HG03175 (cell line): ENCODE results near the gene PLEKHM3.
"Not testable (repeated sequence)": the region's sequence is repeated elsewhere in the genome, so short reads cannot be mapped to it uniquely, and the experiment has no call there.

Experiments
- ATAC-seq: cut with Tn5 transposase; IDR thresholded peaks from one replicate; pipeline ENCODE4 v1.9.1; 2021; ENCODE audit warnings: mild to moderate bottlenecking, moderate library complexity; ENCODE audit not compliant: unreplicated experiment

Gene PLEKHM3

DNA sequence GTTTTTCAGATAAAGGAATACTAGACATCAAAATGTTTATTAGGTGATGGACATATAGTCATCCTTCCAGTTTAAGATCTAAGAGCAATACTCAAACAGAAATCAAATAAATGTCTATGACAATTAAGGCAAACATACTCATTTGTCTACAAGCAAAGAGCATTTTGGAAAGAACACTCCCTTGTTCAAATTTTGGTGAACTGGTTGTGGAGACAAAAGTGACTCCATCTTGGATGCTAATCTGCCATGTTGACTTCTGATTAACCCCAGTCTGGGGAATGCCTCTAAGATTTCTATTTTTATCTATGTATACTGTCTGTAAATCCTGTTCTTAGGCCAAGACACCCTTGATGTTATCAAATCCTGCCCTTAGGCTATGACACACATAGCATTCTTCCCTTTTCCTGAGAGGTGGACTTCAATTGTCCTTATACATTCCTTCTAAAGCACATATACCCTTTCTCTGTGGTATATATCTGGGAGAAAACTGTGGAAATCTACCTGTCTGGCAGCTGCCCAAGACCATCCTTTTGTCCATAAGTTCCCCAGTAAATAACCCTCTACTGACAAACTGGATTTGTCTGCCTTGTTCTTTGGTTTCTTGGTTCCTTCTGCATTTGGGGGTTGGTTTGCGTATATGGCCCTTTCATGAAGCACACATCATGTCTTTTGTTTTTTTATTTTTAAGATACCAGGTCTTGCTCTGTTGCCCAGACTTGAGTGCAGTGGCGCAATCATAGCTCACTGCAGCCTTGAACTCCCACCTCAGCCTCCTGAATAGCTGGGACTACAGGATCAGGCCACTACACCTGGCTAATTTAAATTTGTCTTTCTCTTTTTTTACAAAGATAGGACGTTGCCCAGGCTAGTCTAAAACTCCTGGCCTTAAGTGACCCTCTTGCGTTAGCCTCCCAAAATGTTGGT is 12.5 kb upstream of the PLEKHM3 start:
- no peak for ATAC-seq

GRCh38 chr2:208036357-208036756 is 11.0 kb upstream of the PLEKHM3 start:
- no peak for ATAC-seq

DNA sequence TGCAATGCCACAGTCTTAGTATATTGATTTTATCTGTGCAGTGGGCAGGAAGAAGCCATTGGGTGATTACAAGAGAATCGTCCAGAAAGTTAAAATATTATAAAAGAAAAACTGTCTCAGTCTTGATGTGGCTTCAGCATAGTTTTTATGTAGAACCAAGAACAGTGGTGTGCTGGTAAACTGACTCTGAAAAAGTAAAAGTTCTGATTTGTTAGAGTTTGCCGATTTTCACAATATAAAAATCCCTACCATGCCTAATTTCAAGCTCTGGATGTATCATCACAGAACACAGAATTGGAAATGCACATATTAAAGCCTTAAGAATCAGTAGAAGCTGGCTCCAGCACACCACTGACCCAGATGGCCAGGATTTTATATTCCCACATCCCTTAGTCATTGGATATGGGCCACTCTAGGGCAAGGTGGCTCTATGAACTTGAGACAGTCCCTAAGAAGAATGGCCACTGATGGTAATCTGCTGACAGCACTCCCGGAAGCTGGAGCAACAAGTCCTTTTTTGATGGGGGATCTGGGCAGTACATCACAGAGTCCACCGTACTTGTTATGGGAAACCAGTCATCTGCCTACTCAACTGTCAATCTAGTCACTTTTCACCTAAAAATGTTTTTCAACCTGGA is 9.3 kb upstream of the PLEKHM3 start:
- ATAC-seq: no peak

- ATAC-seq: peak; percentile 90
These were observed 8.6 kb upstream of the PLEKHM3 start for GRCh38 chr2:208033701-208034502.

DNA sequence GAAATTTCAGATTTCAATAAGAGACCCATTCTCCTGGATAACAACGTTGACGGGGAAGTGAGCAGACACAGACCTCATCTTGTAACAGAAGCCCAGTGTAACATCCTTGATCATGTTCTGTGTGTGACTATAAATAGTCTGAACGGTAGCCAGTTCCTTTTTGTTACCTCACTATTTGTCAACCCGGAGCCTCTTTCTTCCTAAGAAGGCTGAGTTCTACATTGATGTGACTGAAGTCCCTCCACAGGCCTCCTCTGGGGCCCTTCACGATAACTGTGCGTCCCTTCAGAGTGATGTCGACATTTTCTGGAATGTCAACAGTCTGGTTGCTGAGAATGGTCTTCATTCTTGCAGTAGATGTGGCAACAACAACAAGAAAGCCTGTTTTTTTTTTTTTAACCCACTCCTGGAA is 6.3 kb upstream of the PLEKHM3 start:
- no peak for ATAC-seq

DNA sequence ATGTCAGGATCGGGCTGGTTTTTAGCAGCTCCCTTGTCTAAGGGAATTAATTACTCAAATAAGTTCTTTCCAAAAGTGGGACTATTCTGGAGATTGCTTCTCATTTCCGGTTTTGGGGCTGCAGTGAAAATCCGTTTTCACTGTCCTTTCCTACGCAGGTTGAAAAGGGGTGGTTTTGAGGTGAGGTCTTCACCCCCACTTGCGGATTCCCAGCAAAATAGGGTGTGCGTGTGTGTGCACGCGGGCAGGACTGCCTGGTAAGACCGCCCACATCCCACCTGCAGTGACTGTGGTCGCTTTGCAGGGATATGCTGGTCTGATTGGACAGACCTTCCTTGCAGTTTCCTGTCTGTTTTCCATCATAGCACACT is 472 bp upstream of the PLEKHM3 start:
- peak; percentile 5 for ATAC-seq

DNA sequence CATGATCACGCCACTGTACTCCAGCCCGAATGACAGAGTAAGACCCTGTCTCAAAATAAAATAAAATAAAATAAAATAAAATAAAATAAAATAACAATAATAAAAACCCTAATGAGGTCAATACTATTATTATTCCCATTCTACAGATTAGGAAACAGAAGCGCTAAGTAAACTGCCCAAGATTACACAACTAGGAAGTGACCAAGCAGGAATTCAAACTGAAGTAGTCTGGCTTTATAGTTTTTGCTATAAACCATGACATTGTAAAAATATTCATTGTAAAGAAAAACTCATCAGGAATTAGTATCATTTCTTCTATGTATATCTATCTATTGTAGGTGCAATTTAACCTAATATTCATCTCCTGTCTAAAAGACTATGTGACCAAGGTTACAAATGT is 1.2 kb downstream of the PLEKHM3 start:
- ATAC-seq: no peak

- no peak for ATAC-seq
These were observed 5.1 kb downstream of the PLEKHM3 start for GRCh38 chr2:208020253-208020652.

- not testable (repeated sequence) for ATAC-seq
These were observed 7.1 kb downstream of the PLEKHM3 start for GRCh38 chr2:208018124-208018712.

DNA sequence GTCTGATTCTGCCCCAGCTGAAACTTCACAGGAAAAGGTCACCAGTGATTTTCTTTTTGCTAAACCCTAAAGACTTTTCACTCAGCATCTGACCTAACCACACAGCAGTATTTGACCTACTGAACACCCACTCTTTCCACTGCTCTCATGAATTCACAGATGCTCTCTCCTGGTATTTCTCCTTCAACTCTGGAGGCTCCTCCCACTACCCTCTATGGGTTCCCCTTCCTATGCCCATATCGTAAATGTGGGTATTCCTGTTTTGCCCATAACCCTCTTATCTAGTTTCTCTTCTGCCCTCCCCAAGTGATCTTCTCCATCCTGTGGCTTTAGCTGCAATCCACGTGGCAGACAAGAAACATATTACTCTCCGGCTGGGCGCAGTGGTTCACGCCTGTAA is 7.6 kb downstream of the PLEKHM3 start:
- ATAC-seq: no peak

DNA sequence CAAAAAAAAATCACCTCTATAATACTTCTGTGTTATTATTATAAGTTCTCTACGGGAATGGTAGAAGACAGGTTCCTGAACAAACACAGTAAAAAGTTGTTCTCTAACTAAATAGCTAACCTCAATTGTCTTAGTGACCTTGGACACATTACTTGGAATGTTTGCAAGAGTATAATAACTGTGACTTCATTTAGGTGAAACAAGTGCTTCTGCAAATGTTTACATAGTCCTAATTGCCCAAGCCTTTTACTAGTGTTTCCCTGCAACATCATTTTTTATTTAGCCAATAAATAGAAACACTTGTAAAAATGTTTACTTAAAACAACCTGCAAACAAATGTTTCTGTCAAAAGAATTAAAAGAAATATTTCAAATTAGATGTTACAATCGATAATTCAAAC is 9.9 kb downstream of the PLEKHM3 start:
- ATAC-seq: no peak

GRCh38 chr2:208013285-208014178 is 11.8 kb downstream of the PLEKHM3 start:
- no peak for ATAC-seq

DNA sequence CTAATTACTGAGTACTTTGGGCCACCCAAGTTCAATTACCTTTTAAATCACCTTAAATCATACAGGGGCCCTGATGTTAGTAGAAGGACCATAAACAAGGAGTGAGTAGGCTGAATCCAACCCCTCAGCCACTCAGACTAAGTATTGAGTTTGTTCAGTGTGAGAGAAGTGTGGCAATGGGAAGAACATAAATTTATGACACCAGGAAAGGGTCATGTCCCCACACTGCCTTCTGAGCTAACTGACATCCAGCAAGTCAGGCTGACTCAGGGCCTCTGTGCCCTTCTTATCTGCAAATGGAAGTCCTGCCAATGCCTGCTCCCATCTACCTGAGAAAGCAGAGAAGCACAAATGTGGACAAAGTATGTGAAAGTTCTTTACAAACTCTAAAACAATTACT is 12.9 kb downstream of the PLEKHM3 start:
- ATAC-seq: no peak

DNA sequence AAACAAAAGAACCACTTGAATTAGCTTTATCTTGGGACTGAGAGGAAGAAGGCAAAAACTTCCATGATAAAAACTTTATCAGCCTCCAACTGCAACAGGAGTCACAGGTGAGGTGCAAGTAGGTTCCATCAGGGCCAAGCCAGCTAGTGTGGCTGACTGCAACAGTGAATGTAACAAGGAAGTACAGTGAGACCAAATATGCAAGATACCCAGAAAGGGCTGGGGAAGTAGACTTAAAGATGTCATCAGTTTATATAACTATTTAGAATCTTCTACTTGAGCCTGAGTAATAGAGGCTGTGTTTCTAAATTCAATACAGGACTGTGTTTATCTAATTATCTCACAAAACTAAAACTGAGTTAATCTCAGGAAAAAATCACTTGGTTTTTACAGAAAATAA is 14.8 kb downstream of the PLEKHM3 start:
- ATAC-seq: no peak

DNA sequence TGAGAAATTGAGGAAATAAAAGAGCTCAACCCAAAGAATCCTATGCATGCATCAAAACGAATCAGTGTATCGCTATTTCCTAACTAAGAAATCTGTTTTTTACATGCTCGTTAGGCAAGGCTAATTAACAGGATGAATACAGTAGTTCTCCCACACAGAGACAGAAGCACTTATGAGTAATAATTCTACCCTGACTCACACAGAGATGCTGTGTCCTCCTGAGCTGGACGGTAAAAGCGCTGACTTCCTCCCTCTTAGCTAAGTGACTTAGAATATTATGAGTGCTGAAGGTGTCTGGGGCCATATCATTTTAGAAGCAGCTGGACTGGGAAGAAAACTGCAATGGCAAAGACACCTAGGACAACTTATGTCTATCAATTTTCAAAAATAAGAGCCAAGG is 18.5 kb downstream of the PLEKHM3 start:
- ATAC-seq: no peak

DNA sequence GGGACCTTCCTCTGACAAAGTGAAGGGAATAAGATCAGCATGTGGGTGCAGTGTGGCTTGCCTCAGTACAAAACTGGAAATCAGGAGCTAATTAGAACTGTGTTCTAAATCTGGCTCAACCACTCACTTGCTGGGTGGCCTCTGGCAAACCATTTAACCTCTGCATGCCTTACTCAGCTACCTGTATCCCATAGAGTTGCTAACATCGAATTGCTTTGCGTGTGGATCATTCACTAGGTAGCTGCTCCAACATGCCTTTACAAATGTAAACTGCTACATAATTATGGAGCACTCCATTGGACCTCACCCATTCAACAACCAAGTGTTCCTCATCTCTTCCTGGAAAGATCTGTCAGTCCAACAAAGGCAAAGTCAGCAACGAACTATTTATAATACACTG is 19.0 kb downstream of the PLEKHM3 start:
- no peak for ATAC-seq

DNA sequence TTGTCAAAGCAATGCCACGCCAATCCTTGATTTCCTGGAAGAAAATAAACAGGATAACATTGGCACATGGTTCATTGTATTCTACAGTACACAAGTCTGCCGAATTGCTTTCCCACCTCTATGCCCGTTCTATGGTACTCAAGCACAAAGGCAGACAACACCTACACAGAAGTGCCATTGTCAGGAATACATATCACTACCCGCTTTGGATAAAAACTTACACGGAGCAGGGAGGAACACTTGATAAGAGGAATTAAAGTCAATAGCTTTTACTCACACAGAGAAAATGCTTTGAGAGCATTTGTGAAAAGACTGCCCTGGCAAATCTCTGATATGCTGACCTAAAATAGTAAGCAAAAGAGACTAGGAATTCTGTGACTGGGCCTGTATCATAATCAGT is 23.4 kb downstream of the PLEKHM3 start:
- ATAC-seq: no peak

DNA sequence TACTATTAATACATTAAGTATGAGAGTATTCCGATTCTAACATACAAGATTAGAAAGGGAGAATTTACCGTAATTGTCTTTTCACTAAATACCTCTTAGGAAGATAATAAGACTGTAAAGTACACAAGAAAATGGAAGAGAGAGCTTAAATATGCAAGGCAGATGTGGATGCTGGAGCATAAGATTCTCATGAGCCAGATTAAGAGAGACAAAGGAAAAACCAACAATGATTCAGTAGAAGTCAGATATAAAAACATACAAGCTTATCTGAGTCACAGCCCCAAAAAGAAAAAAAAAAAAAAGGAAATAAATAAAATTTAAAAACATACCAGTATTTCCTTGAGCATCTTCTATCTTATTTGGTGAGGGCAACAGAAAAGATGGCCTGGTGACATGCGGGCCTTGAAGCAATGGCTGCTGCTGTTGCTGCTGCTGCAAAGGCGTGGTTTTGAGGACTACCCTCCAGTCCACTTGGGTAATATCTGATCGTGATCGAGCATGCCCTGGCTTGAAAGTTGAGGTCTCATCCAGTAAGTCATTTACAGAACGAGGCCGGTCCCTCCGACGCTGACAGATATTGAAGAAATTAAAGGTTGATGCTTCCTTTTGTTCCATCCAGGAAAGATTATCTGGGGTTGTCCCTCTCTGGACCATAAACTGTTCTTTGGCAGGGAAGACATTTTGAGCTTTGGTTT is 24.5 kb downstream of the PLEKHM3 start:
- ATAC-seq: no peak

DNA sequence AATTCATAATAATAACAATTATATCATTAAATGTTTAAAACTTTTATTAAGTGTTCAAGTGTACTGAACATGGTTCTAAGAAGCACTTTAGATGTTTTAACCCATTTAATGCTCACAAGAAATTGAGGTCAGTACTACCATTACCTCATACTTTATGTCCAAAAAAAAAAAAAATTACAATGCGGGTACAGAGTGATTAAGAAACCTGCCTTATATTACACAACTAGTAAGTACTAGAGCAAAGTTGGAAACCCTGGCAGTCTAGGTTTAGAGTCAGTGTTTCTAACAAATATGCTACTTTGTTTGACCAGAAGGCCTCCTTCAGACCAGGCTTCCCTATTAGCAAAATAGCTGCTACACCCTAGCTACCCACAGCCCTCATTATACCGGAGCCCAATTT is 28.5 kb downstream of the PLEKHM3 start:
- no peak for ATAC-seq

DNA sequence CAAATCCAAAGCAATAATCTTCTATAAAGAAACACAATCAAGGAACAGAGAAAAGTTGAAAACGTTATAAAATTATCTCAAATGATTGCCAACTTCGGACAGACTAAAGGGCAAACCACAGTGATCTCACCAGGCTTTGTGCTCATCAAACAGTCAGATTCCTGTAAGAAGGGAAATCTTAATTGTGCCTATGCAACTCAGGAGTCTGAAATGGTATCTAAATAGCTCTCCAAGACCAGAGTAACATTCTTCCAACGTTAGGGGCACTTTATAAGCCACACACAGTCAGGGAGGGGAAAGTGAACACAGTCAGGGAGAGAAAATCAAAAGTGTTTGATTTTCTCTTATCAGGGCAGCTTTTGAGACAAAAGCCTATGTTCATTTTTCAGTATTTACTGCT is 29.4 kb downstream of the PLEKHM3 start:
- no peak for ATAC-seq
